Fibroblast of lung (primary cell): ENCODE measurements around the gene CALM3.

Experiments
- CTCF ChIP-seq, 2 donors: IDR thresholded peaks in 1 of 2; conservative IDR thresholded peaks in 1 of 2; 1 replicate in 1 of 2; 2 replicates in 1 of 2; pipeline ENCODE4 v1.5.1; 2011 to 2012; ENCODE audit warnings: low read length in 2 of 2, control low read depth in 1 of 2, inconsistent platforms in 1 of 2, low read depth in 1 of 2, mild to moderate bottlenecking in 1 of 2
- EZH2 ChIP-seq: IDR thresholded peaks from 2 replicates; pipeline ENCODE4 v1.5.1; 2012; ENCODE audit warnings: low read length, control low read depth, mild to moderate bottlenecking; ENCODE audit errors: missing control alignments

- TF ChIP-seq CTCF (conservative IDR thresholded peaks at IDR 0.05 in 1 of 2, IDR thresholded peaks at IDR 0.05 in 1 of 2; ENCODE audit: low read depth in 1 of 2, low read length in 2 of 2), result peak; percentile 8 to 29
- no peak for TF ChIP-seq EZH2
Observed at GRCh38 chr19:46616631-46617322, 15.6 kb downstream of the CALM3 start.
